Stimulated activated CD8-positive, alpha-beta memory T cell treated with anti-CD3 and anti-CD28 coated beads, Interleukin-12 subunit alpha, Interleukin-12 subunit beta, amount 100 ng/mL, for 4 hours (primary cell): ENCODE data around the gene RAPGEF5.
A peak's percentile ranks its signal among the peaks of the same experiment; 100 is the strongest.
"Not testable (repeated sequence)": the region's sequence is repeated elsewhere in the genome, so short reads cannot be mapped to it uniquely, and the experiment has no call there.

Experiments used
- DNase-seq: peaks from one replicate; pipeline ENCODE4 v3.0.0-alpha.2; 2020; ENCODE audit warnings: low read depth

RAPGEF5 gene

DNA sequence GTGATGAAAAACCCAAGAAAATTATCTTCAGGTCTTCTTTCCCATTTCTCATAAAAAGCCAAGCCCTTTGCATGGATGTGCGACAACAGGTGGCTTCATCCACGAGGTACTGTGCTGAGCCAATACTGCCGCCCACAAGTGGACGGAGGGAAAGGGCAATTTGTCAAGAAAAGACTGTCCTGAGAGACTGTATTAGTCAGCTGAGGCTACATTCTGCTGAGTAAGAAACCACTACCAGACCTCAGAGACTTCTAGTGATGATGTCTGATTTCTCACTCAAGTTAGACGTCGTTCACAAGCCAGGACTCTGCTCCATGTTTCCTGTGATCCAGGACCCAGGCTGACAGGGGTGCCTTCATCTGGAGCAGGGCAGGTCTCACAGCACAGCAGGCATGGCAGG lies 239.7 kb downstream of the RAPGEF5 start:
- DNase-seq: no peak

DNA sequence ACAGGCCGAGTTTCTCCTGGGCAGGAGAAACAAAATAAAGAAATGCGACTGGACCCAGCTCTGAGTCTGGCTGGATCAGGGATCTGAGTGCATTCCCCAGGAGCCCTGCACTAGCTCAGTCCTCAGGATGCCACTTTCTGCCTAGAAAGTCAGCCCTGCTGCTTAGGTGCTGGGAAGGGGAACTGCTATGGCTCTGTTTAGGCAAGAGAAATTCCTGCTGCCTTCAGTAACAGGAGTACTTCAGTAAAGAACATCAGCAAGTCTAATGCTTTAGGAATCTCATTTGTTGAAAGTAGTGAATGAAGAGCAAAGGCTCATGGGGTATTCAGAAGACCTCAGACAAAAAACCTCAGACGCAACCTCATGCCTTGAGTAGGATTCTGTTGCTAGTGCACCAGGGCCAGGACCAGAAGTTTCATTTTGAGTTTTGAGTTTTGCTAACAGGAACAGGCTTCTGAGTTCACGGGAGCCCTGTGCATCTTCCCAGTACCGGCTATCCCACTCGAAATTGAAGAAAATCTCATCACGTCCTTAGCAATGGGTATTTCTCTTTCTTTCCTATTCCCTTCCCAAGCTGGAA lies 240.4 kb downstream of the RAPGEF5 start:
- no peak for DNase-seq

DNA sequence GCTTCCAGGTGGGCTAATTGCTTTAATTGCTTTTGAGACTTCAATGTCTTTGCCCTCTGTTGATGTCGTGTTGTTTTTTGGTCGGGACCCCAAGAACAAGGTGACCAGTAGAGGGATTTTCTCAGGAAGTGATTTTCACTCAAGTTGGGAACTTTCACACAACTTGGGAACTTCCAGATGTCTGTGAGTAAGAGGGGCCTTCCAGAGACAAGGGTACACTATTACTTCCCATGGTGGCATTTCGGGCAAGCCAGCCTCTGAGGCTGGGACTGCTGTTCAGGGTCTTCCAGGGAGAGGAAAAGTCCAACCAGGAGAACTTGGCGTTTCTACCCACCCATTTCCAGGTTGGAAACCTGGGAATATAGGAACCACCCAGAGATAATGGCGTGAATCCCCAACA lies 241.3 kb downstream of the RAPGEF5 start:
- DNase-seq: no peak

DNA sequence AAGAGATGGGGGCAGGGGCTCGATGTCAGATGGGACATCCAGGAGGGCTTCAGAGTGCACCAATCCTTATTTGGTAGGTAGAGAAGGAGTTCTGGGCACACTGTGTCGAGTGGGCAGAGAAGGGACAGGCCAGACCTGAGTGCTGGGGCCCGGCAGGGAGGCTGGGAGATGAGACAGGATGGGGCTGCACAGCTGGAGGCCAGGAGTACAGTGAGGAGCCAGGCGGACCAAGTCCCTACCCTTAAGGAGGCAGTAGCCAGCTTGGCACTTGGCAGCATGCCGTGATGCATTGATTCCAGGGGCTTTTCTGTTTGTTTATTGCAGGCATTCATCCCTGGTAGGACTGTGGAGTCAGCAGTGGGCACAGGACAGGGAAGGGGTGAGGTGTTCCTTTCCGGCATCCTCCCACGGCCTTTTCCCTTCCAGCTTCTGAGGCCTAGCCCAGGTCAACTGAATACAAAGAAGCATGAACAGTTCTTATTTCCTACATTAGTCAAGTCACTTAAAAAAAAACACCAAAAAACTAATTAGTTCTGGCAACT lies 242.4 kb downstream of the RAPGEF5 start:
- no peak for DNase-seq

DNA sequence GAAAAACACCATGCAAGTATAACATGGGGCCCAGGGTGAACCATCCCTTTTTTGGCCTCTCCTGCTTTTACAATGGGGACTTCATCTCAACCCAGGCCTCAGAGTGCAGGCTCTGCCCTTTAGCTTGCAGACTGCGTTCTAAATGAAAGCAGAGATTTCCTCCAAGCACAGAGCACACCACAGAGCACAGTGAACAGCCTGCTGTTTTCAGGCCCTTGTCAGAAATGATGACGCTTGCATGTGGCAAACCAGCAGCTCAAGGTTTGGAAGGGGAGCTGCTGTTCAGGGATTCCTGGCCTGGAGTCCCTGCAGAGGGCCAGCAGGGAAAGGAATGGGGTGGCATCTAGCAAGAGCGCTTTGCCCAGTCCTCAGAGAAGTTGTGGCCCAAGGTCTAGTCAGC lies 243.9 kb downstream of the RAPGEF5 start:
- DNase-seq: no peak

DNA sequence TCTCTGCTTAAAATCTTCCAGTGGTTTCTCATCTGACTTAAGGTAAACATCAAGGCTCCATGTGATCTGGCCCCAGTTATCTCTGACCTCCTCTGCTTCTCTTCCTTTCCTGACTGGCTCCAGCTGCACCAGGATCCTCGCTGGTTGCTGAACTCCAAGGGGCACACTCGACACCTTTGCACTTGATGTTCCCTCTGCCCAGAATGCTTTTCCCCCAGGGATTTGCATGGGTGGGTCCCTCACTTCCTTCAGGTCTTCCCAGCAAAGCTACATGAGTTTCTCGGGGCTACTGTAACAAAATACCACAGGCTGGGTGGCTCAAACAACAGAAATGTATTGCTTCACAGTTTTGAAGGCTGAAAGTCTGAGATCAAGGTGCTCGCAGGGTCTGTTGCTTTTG lies 245.3 kb downstream of the RAPGEF5 start:
- no peak for DNase-seq

DNA sequence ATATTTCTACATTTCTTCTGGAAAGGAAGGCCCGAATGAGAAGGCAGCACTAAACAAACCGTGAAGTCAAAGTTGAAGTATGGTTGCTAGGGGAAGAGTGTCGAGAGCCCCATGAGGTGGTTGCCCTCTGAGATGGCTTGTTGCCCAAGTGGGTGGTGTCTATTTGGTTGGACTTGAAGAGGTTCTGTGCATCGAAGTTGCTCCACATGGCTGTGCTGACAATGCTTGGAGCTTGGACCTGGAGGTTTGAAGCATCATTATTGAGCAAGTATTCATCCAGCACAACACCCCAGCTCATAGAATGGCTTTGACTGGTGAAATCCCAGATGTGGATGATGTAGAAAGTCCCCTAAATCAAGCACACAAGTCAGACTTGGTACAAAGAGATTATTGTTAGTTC lies 246.1 kb downstream of the RAPGEF5 start:
- no peak for DNase-seq

DNA sequence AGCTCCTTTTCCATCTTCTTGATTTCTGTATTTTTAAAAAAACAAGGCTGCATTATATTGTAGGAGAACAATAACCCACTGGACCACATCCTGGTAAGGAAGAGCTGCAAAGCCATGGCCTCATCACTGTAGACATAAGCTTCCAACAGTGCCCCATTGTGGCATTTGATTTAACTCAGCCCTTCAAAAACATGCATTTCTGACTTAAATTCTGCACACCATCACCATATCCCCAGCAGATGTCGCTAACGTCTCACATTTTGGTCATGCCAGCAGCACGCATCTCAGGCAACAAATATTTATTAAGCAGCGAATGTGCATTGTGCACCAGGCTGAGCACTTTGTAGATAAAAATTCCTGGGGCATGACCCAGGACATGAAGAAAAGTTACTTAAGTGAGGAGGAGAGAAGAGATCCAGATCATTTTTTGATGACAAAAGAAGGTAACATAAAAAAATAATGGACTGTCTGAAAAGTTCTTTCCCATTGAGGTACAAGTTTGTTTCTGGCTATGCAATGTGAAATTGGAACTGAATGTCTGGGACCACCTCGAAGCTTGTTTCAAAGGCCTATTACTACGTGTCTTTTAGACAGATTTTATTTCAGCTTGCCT lies 246.6 kb downstream of the RAPGEF5 start:
- DNase-seq: peak; percentile 15

DNA sequence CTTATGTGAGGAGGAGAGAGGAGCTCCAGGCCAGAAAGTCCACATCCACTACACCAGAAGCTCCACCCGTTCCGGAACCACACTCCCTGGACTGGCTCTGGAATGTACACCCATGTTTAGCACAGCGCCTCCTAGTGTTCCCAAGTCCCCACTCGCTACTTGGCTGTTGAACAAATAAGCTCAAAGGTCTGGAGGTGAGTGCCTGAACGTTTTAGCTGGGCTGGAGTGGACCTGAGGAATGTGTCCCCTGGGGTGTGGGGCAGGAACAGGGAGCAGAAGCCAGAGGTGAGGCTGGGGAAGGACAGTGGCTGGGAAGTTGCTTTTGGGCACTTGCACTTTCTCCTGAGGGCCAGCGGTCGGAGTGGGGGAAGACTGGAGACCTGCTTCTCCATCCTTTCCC lies 247.2 kb downstream of the RAPGEF5 start:
- DNase-seq: no peak

DNA sequence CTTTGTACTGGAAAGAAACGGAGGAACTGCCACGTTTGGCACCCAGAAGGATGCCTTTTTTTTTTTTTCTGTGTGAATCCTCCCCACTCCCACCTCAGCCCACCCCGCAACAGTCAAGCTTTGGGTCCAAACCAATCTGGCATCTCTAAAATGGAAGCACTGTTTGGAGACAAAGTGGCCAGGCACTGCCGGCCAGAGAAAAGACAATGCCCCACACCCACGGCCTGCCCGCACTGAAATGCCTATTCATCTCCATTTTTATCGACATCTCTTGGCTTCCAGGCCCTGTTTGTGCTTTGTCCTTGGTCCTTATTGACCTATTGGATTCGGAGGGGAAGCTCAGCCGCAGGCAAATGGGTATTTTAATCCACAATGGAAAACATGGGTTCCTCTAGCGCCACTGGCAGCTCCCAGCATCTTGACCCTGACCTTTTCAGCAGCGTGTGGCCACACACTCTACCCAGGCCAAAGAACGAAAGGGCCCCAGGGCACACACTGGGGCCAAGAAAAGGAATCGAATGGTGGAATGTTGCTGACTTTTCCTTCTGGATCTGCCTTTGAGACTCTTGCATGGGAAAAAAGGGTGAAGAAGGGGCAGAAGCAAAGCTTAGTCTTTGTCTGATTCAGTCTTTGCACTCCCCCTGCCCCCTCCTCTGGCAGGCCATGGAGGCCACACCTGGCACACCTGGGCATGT lies 248.7 kb downstream of the RAPGEF5 start:
- no peak for DNase-seq

DNA sequence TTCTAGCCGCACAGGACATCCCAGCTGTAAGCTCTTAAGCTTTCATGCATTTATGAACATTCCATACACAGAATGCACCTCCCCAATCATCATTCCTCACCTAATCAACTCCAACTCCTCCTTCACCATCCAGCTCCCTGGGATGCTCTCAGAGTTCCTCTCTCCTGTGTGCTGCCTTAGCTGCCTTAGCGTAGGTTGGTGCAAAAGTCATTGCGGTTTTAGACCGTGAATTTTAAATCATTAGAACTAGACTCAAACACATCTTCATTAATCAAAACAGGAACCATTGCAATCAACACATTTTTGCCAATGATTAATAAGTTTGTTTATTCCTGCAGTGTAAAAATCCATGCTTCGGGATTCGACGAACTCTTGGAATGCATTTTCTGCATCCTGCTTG lies 251.4 kb downstream of the RAPGEF5 start:
- no peak for DNase-seq

DNA sequence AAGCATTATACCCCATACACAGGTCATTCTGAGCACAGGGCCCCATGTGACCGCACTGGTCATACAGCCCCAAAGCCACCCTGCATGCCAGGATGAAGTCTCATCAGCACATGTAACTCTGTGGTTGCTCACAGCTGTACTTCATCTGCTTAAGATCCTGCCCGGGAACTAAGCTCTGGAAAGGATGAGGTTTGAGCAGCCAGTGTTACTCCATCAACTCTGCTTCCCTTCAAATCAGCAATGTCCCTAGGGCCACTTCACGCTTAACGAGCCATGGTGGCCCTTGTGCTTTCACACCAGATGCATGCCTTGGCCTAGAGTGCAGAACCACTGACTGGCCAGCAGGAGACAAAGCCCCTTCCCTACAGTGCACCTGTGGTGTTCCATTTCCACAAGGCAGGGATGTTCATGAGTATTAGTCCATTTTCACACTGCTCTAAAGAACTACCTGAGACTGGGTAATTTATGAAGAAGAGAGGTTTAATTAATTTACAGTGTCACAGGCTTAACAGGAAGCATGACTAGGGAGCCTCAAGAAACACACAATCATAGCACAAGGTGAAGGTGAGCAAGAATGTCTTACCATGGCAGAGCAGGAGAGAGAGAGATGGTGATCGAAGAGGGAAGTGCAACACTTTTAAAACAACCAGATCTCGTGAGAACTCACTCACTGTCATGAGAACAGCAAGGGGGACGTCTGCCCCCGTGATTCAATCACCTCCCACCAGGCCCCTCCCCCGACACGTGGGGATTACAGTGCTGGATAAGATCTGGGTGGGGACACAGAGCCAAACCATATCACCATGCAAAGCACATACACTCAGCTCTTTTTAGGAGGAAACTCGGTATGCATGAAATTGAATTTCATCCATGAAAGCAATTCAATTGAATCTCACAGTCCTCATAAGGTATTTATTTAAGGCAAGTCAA lies 262.3 kb downstream of the RAPGEF5 start:
- DNase-seq: no peak

DNA sequence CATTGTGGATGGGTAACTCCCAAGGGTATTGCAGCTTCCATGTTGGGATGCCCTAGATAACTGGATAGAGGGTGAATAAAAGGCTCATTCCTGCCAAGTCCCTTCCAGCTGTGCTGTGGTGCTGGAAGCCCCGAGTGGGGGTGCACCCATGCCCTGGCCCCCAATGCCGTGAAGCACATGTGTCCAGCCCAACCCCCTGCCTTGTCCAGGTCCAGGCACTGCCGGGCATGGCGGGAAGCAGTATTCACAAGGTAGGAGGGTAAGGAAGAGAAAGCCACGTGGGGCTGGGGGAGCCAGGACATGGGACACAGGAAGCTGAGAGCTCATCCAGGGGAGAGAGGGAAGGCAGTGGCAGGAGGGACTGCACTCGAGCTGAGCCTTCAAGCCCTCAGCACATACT lies 263.0 kb downstream of the RAPGEF5 start:
- DNase-seq: no peak

DNA sequence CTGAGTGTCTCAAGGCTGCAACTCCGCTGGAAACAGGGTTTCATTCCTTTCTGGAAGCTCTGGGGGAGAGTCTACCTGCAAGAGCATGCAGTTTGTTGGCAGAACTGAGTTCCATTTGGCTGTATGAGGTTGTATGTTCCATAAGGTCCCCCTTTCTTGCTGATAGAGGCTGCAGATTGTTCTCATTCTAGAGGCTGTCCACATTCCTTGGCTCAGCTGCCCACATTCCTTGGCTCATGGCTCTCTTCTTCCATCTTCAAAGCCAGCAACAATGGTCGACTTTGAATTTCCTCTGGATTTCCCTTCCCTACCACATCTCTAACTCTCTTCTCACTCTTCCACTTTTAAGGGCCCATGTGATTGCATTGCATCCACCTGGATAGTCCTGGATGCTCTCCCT lies 264.0 kb downstream of the RAPGEF5 start:
- no peak for DNase-seq

DNA sequence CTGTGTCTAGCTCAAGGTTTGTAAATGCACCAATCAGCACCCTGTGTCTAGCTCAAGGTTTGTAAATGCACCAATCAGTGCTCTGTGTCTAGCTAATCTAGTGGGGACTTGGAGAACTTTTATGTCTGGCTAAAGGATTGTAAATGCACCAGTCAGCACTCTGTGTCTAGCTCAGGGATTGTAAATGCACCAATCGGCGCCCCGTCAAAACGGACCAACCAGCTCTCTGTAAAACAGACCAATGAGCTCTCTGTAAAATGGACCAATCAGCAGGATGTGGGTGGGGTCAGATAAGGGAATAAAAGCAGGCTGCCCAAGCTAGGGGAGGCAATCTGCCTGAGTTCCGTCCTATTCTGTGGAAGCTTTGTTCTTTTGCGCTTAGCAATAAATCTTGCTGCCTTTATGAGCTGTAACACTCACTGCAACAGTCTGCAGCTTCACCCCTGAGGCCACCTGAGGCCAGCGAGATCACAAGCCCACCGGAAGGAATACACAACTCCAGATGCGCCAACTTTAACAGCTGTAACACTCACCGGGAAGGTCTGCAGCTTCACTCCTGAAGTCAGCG lies 265.9 kb downstream of the RAPGEF5 start:
- DNase-seq: not testable (repeated sequence)

DNA sequence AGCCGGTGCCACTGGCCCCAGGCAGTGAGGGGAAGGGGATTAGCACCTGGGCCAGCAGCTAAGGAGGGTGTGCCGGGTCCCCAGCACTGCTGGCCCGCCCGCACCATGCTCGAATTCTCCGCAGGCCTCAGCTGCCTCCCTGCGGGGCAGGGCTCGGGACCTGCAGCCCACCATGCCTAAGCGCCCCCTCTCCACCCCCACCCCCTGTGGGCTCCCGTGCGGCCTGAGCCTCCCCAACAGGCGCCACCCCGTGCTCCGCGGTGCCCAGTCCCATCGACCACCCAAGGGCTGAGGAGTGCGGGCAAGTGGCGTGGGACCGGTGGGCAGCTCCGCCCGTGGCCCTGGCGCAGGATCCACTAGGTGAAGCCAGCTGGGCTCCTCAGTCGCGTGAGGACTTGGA lies 266.4 kb downstream of the RAPGEF5 start:
- DNase-seq: no peak

DNA sequence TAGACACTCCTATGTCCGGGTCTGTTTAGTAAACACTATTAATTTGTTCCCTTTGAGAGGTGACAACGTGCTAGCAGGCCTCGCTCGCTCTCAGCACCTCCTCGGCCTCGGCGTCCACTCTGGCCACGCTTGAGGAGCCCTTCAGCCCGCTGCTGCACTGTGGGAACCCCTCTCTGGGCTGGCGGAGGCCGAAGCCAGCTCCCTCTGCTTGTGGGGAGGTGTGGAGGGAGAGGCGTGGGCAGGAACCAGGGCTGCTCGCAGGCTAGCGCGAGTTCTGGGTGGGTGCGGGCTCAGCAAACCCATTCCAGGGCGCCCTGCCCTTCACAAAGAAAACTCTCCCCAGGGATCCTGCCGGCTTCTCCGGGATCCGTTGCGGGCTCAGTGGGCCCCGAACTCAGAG lies 266.8 kb downstream of the RAPGEF5 start:
- DNase-seq: no peak

DNA sequence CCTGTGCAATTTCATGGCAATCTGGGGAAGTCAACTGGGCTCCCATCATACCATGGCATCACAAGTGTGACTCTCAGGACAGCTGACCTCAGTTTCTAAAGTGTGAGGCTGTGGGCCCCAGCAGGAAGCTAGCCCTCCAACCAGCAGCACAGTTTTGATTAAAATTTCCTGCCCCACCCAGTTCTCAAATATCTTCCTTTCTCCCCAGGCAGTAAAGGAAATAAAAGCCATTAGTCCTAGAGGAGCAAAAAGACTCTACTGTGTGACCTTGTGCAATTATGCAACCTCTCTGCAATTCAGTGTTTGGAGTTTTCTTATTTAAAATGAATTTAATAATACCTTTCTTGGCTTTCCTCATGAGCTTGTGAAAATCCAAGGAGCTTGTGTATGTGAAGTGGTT lies 268.1 kb downstream of the RAPGEF5 start:
- no peak for DNase-seq

DNA sequence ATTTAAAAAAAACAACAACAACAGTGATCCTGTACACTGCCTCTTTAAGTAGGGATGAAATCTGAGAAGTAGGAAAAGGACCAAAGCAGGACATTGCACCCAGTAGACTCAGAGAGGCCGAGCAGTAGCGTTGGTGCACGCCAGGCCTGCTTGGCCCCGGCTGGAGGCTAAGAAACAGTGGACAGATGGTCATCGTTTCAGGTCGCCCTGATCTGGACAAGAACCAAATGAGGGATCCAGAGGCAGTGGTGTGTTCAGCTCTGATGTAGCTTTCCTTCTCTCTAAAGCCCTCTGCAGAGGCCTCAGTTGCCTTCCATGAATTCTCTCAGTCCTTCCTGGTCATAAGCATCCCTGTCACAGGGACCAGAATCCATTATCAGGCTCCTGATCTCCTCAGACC lies 269.1 kb downstream of the RAPGEF5 start:
- no peak for DNase-seq

DNA sequence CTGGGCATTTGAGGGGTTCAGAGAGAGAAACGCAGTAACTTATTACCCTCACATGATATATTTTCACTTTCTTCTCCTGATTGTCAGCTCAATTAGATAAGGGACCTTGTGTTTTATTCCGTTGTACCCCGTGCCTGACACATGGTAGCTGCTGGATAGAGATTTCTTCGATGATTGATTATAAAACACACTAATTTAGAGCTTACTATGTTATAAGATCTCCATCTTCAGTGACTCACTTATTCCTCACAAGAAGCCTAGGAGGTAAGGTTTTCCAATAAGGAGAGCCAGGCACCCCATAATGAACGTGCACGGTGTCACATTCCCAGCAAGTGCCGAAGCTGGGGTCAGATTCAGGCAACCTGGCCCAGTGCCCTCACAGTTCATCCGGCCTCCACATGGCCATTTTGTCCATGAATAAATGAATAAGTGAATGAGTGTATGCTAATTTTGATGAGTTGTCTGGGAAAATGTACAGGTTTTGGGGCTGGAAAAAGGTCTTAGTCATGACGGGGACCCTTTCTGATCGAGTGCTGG lies 273.2 kb downstream of the RAPGEF5 start:
- DNase-seq: no peak

DNA sequence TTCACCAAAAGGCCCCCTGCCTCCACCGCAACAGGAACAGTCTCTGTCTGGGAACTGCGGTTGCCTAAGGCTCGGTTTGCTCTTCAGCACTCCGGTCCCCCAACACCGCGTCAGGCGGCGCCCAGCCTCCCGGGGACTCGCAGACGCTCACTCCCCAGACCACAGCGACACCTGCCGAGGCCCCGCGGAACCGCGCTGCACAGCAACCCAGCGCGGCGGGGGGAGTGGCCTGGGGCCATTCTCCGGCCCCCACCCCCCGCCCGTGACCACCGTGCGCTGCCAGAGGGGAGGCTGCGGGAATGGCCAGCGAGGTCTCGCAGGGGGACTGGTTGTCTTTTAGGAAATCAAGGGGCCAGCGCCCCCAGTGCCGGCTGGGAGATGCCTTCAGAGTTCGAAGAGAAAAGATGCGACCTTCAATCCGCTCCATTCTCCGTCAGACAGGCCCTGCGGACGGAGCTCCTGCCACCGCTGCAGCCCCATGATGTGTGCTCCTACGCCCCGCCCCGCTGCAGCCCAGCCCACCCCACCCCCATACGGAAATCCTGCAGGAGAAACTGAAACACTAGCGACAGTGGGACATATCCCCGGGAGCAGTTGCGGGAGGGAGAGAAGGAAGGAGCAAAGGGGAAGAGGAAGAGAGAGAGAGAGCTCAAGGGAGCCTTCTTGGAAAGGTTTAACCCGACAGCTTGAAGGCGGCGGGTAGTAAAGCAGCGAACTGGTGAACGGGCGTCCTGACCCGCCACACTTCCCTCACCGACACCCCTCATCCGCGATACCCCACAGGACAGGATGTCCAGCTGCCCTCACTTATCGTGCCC lies 273.9 kb downstream of the RAPGEF5 start:
- peak; percentile 64 for DNase-seq
